ENCODE measurements around the gene THSD4.

Gene THSD4

GRCh38 chr15:71248386-71248785 lies 133.1 kb downstream of the THSD4 start:
- Histone ChIP-seq H3K27me3 (replicated peaks; ENCODE audit: control insufficient read depth, insufficient read depth, low read length, poor library complexity, severe bottlenecking) (no peaks in the 10 kb centered on the region), H3K36me3 (ENCODE audit: control insufficient read depth, insufficient read depth, low read length) (no peaks in the 10 kb centered on the region), H3K4me1 (ENCODE audit: control insufficient read depth, insufficient read depth, low read length, poor library complexity, severe bottlenecking) (no peaks in the 10 kb centered on the region), H3K27ac (ENCODE audit: insufficient read depth, low read length, poor library complexity, severe bottlenecking) (no peak overlapping the region), H3K4me3 (ENCODE audit: insufficient read depth, low read depth, low read length, poor library complexity, severe bottlenecking) (no peak overlapping the region), H3K9me3 (ENCODE audit: control insufficient read depth, low read length) (no peaks in the 10 kb centered on the region)
- no peak for DNase-seq

GRCh38 chr15:71249986-71250385 lies 134.7 kb downstream of the THSD4 start:
- H3K27me3 ChIP-seq (replicated peaks; ENCODE audit: control insufficient read depth, insufficient read depth, low read length, poor library complexity, severe bottlenecking) = no peaks in the 10 kb centered on the region
- no peak for DNase-seq
- no peak overlapping the region for H3K27ac ChIP-seq (ENCODE audit: insufficient read depth, low read length, poor library complexity, severe bottlenecking)
- no peaks in the 10 kb centered on the region for H3K36me3 ChIP-seq (ENCODE audit: control insufficient read depth, insufficient read depth, low read length)
- H3K4me1 ChIP-seq (ENCODE audit: control insufficient read depth, insufficient read depth, low read length, poor library complexity, severe bottlenecking) = no peaks in the 10 kb centered on the region
- H3K4me3 ChIP-seq (ENCODE audit: insufficient read depth, low read depth, low read length, poor library complexity, severe bottlenecking) = no peak overlapping the region
- no peaks in the 10 kb centered on the region for H3K9me3 ChIP-seq (ENCODE audit: control insufficient read depth, low read length)

GRCh38 chr15:71250936-71251583 lies 135.8 kb downstream of the THSD4 start:
- Histone ChIP-seq H3K9me3 (ENCODE audit: control insufficient read depth, low read length) (no peaks in the 10 kb centered on the region), H3K4me1 (ENCODE audit: control insufficient read depth, insufficient read depth, low read length, poor library complexity, severe bottlenecking) (no peaks in the 10 kb centered on the region), H3K4me3 (ENCODE audit: insufficient read depth, low read depth, low read length, poor library complexity, severe bottlenecking) (no peak overlapping the region)

GRCh38 chr15:71251584-71252043 lies 136.3 kb downstream of the THSD4 start:
- Histone ChIP-seq H3K27ac (ENCODE audit: insufficient read depth, low read length, poor library complexity, severe bottlenecking) (no peak overlapping the region), H3K4me3 (ENCODE audit: insufficient read depth, low read depth, low read length, poor library complexity, severe bottlenecking) (no peak overlapping the region)
- DNase-seq = no peak

More at GRCh38 chr15:71250936-71251583, 135.8 kb downstream of the THSD4 start:
- no peaks in the 10 kb centered on the region for H3K27me3 ChIP-seq (replicated peaks; ENCODE audit: control insufficient read depth, insufficient read depth, low read length, poor library complexity, severe bottlenecking)
- H3K27ac ChIP-seq (ENCODE audit: insufficient read depth, low read length, poor library complexity, severe bottlenecking) = no peak overlapping the region
- no peak for DNase-seq
- H3K36me3 ChIP-seq (ENCODE audit: control insufficient read depth, insufficient read depth, low read length) = no peaks in the 10 kb centered on the region

GRCh38 chr15:71252044-71252739 lies 136.9 kb downstream of the THSD4 start:
- no peak overlapping the region for H3K4me3 ChIP-seq (ENCODE audit: insufficient read depth, low read depth, low read length, poor library complexity, severe bottlenecking)
- H3K27ac ChIP-seq (ENCODE audit: insufficient read depth, low read length, poor library complexity, severe bottlenecking) = no peak overlapping the region
- H3K9me3 ChIP-seq (ENCODE audit: control insufficient read depth, low read length) = no peaks in the 10 kb centered on the region
- H3K36me3 ChIP-seq (ENCODE audit: control insufficient read depth, insufficient read depth, low read length) = no peaks in the 10 kb centered on the region
- H3K27me3 ChIP-seq (replicated peaks; ENCODE audit: control insufficient read depth, insufficient read depth, low read length, poor library complexity, severe bottlenecking) = no peaks in the 10 kb centered on the region
- no peak for DNase-seq
- H3K4me1 ChIP-seq (ENCODE audit: control insufficient read depth, insufficient read depth, low read length, poor library complexity, severe bottlenecking) = no peaks in the 10 kb centered on the region

More at GRCh38 chr15:71251584-71252043, 136.3 kb downstream of the THSD4 start:
- Histone ChIP-seq H3K36me3 (ENCODE audit: control insufficient read depth, insufficient read depth, low read length) (no peaks in the 10 kb centered on the region), H3K27me3 (replicated peaks; ENCODE audit: control insufficient read depth, insufficient read depth, low read length, poor library complexity, severe bottlenecking) (no peaks in the 10 kb centered on the region), H3K9me3 (ENCODE audit: control insufficient read depth, low read length) (no peaks in the 10 kb centered on the region), H3K4me1 (ENCODE audit: control insufficient read depth, insufficient read depth, low read length, poor library complexity, severe bottlenecking) (no peaks in the 10 kb centered on the region)

GRCh38 chr15:71252740-71253047 lies 137.4 kb downstream of the THSD4 start:
- H3K9me3 ChIP-seq (ENCODE audit: control insufficient read depth, low read length) = no peaks in the 10 kb centered on the region
- no peaks in the 10 kb centered on the region for H3K4me1 ChIP-seq (ENCODE audit: control insufficient read depth, insufficient read depth, low read length, poor library complexity, severe bottlenecking)
- H3K27ac ChIP-seq (ENCODE audit: insufficient read depth, low read length, poor library complexity, severe bottlenecking) = no peak overlapping the region
- no peaks in the 10 kb centered on the region for H3K36me3 ChIP-seq (ENCODE audit: control insufficient read depth, insufficient read depth, low read length)
- no peak overlapping the region for H3K4me3 ChIP-seq (ENCODE audit: insufficient read depth, low read depth, low read length, poor library complexity, severe bottlenecking)
- DNase-seq = no peak
- no peaks in the 10 kb centered on the region for H3K27me3 ChIP-seq (replicated peaks; ENCODE audit: control insufficient read depth, insufficient read depth, low read length, poor library complexity, severe bottlenecking)

- no peak overlapping the region for H3K27ac ChIP-seq (ENCODE audit: insufficient read depth, low read length, poor library complexity, severe bottlenecking)
- no peak overlapping the region for H3K4me3 ChIP-seq (ENCODE audit: insufficient read depth, low read depth, low read length, poor library complexity, severe bottlenecking)
- no peaks in the 10 kb centered on the region for H3K36me3 ChIP-seq (ENCODE audit: control insufficient read depth, insufficient read depth, low read length)
- H3K27me3 ChIP-seq (replicated peaks; ENCODE audit: control insufficient read depth, insufficient read depth, low read length, poor library complexity, severe bottlenecking) = no peaks in the 10 kb centered on the region
- no peaks in the 10 kb centered on the region for H3K4me1 ChIP-seq (ENCODE audit: control insufficient read depth, insufficient read depth, low read length, poor library complexity, severe bottlenecking)
- H3K9me3 ChIP-seq (ENCODE audit: control insufficient read depth, low read length) = no peaks in the 10 kb centered on the region
- no peak for DNase-seq
These were observed 139.2 kb downstream of the THSD4 start for GRCh38 chr15:71254491-71254890.

- Histone ChIP-seq H3K27ac (ENCODE audit: insufficient read depth, low read length, poor library complexity, severe bottlenecking) (no peak overlapping the region), H3K27me3 (replicated peaks; ENCODE audit: control insufficient read depth, insufficient read depth, low read length, poor library complexity, severe bottlenecking) (no peaks in the 10 kb centered on the region), H3K9me3 (ENCODE audit: control insufficient read depth, low read length) (no peaks in the 10 kb centered on the region), H3K36me3 (ENCODE audit: control insufficient read depth, insufficient read depth, low read length) (no peaks in the 10 kb centered on the region), H3K4me1 (ENCODE audit: control insufficient read depth, insufficient read depth, low read length, poor library complexity, severe bottlenecking) (no peaks in the 10 kb centered on the region), H3K4me3 (ENCODE audit: insufficient read depth, low read depth, low read length, poor library complexity, severe bottlenecking) (no peak overlapping the region)
- DNase-seq = no peak
These were observed 141.8 kb downstream of the THSD4 start for GRCh38 chr15:71256934-71257664.

GRCh38 chr15:71259866-71260265 lies 144.6 kb downstream of the THSD4 start:
- no peaks in the 10 kb centered on the region for H3K4me1 ChIP-seq (ENCODE audit: control insufficient read depth, insufficient read depth, low read length, poor library complexity, severe bottlenecking)
- no peak for DNase-seq
- no peaks in the 10 kb centered on the region for H3K36me3 ChIP-seq (ENCODE audit: control insufficient read depth, insufficient read depth, low read length)
- H3K4me3 ChIP-seq (ENCODE audit: insufficient read depth, low read depth, low read length, poor library complexity, severe bottlenecking) = no peak overlapping the region
- H3K27ac ChIP-seq (ENCODE audit: insufficient read depth, low read length, poor library complexity, severe bottlenecking) = no peak overlapping the region
- no peaks in the 10 kb centered on the region for H3K9me3 ChIP-seq (ENCODE audit: control insufficient read depth, low read length)
- H3K27me3 ChIP-seq (replicated peaks; ENCODE audit: control insufficient read depth, insufficient read depth, low read length, poor library complexity, severe bottlenecking) = no peaks in the 10 kb centered on the region

GRCh38 chr15:71261418-71261817 lies 146.1 kb downstream of the THSD4 start:
- H3K27ac ChIP-seq (ENCODE audit: insufficient read depth, low read length, poor library complexity, severe bottlenecking) = no peak overlapping the region
- H3K27me3 ChIP-seq (replicated peaks; ENCODE audit: control insufficient read depth, insufficient read depth, low read length, poor library complexity, severe bottlenecking) = no peaks in the 10 kb centered on the region
- H3K4me3 ChIP-seq (ENCODE audit: insufficient read depth, low read depth, low read length, poor library complexity, severe bottlenecking) = no peak overlapping the region
- H3K4me1 ChIP-seq (ENCODE audit: control insufficient read depth, insufficient read depth, low read length, poor library complexity, severe bottlenecking) = no peaks in the 10 kb centered on the region
- no peaks in the 10 kb centered on the region for H3K9me3 ChIP-seq (ENCODE audit: control insufficient read depth, low read length)
- H3K36me3 ChIP-seq (ENCODE audit: control insufficient read depth, insufficient read depth, low read length) = no peaks in the 10 kb centered on the region
- no peak for DNase-seq

Measured in effector memory CD4-positive, alpha-beta T cell (primary cell).